Measurements from ENCODE around the gene CA7.

The CA7 gene

DNA sequence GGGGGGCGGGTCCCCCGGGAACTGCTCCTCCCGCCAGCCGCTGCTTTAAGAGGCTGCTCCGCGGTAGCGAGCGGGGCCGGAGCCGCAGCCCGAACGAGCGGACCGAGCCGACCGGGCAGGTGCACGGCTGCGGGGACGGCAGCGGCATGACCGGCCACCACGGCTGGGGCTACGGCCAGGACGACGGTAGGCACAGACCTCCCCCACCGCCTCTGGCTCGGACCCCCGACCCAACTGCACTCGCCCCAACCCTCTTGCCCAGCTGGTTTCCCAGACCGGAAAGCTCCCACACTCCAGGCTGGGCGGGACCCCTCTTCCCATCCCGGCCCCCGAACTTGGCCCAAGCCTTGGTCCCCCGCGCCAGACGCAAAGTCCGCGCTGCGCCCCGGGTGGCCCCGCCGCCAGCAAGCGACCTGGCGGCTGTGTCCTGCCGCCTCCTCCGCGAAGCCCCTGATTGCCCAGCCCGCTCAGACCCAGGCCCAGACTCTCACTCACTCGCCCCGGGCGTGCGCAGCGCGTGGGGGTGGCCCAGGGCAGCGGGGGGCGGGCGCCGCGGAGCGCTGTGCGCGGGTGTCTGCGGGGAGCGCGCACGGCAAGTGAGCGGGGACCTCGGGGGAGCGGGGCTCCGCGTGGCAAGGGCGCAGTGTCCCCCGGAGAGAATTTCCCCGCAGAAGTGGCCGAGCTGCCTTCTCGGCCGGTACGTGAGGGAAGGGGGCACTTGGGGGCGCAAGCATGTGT is at the start of gene CA7:
CA7 (plus strand) TSS at position 73 of the 738 bp plus-strand sequence; CDS start at position 147, 74 bp downstream.
- DNase-seq (ENCODE audit: low read depth in 2 of 2) = no peak

DNA sequence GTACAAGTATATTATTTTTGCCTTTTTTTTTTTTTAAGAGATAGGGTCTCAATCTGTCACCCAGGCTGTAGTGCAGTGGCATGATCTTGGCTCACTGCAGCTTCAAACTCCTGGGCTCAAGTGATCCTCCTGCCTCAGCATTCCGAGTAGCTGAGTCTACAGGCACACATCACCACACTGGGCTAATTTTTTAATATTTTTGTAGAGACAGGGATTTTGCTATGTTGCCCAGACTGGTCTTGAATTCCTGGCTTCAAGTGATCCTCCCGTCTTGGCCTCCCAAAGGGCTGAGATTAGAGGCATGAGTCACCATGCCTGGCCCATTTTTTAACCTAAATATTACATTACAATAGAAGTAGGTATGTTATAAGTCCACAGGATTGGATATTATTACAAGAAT is 46.1 kb upstream of the CA7 start:
- DNase-seq (ENCODE audit: low read depth in 2 of 2) = no peak

DNA sequence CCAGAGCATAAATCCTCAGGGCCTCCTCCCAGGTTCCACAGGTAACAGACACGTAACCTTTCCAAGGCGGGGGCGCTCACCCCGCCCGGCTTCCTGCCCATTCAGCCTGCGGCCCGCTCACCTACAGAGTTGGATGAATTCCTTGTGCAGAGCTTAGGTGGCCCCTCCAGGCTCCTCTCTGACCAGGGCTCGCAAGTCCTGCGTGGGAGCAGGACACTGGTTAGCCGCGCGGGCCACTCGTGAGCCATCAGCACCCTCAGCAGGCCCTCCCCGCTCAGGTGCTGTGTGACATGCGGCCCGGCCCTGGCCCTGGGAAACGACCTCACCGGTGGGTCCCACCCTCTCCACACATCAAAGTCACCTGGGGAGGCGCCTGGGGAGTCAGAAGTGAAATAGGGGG is 43.4 kb upstream of the CA7 start:
- no peak for DNase-seq (ENCODE audit: low read depth in 2 of 2)

- no peak for DNase-seq (ENCODE audit: low read depth in 2 of 2)
Observed at GRCh38 chr16:66801320-66802105, 42.7 kb upstream of the CA7 start, which contains the start of gene TERB1. Gene TERB1 (minus strand): TSS chr16:66801584. CDS start chr16:66796798, 4,786 bp downstream.

- DNase-seq (ENCODE audit: low read depth in 2 of 2) = no peak
Observed at GRCh38 chr16:66802159-66802558, 42.1 kb upstream of the CA7 start.

DNA sequence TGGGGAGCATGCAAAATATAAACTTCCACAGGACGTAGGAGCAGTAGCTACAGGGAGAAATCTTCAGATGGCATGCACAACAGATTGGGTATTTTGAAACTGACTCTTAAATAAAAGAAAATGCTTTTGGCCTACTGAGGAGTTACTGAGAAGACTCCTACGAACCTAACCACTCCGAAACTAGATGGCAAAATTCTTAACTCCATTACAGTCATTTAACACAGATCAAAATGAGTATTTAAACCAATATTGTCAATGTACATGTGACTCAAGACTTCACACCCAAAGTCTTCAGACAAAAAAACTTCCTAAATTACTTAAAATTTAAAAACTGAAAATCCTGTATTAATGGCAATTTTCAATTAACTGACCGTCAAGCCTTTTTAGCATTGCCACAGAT is 34.4 kb upstream of the CA7 start:
- no peak for DNase-seq (ENCODE audit: low read depth in 2 of 2)

- no peak for DNase-seq (ENCODE audit: low read depth in 2 of 2)
Observed at GRCh38 chr16:66810391-66810790, 33.8 kb upstream of the CA7 start.

- no peak for DNase-seq (ENCODE audit: low read depth in 2 of 2)
Observed at GRCh38 chr16:66811043-66811442, 33.2 kb upstream of the CA7 start.

- no peak for DNase-seq (ENCODE audit: low read depth in 2 of 2)
Observed at GRCh38 chr16:66814734-66815133, 29.5 kb upstream of the CA7 start.

DNA sequence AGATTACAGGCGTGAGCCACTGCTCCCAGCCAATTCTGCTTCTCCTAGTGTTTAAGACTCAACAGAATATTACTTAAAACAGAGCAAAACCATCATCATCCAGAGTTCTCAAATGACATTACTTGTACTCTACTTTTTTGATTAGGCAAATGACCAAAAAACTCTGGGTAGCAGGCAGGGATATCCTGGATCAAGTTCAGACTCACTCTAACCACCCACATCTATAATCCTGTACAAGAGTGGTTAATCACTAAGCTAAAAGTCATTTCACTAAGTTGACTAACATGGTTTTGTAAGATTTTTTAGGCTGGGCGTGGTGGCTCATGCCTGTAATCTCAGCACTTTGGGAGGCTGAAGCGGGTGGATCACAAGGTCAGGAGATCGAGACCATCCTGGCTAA is 20.2 kb upstream of the CA7 start:
- DNase-seq (ENCODE audit: low read depth in 2 of 2) = no peak

DNA sequence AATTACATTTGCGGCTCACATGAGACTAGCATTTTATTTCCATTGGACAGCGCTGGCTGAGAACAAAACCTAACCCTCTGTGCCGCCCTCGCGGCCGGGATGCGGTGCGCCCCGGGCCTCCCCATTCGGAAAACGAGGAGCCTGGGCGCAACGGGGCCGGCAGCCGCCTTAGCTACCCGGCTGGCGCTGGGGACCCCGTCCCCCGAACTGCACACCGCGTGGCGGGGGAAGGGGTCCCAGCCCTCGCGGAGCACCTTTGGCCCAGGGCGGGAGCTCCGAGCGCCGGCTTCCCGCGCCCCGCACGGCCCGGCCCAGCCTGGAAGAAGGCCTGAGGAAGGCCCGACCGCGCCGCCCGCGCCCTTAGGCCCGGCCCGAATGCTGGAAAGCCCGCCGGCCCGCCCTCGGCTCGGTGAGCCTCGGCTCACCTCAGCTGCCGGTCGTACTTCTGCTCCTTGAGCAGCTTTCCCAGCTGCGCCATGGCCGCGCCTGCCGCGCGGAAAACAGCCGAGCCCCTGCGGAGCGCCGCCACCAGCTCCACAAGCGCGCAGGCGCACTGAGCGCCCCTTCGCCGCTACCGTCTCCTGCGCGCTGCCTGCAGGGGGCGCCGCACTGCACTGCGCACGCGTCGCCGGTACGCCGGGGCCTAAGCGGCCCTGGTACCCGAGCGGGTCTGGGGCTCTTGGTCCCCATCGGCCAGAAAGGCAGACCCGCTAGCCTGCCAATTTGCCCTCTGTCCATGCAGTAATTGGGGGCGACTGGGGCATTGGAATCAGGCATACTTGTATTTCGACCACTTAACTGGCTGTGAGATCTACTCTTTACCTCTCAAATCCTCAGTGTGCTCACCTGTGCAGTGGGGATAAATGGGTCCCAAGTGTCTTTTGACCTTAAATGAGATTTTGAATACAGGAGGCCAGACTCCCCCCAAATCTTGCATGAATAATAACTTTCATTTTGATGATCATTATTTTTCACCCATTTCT is 13.5 kb upstream of the CA7 start, which contains the start of gene NAE1:
NAE1 (minus strand) TSS at position 555 of the 983 bp plus-strand sequence; CDS start at position 478, 77 bp downstream.
- peak; percentile 84 to 87 for DNase-seq (ENCODE audit: low read depth in 2 of 2)

DNA sequence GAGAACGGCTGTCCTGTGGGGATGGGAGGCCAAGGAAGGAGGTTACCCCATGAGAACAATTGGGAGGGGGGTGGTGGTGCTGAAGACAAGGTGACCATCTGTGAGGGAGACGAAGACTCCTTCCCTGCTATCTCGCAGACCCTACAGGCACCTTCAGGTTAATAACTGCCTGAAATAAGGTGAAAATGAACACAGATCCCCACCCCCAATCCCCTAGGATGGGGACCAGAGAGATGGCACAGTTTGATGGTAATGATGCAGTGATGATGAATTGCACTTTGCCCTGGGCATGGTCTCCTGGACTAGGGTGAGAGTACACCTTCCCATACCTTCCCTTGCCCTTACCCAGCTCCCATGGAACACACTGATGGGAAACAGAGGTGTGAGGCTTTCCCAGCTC is 12.0 kb upstream of the CA7 start:
- no peak for DNase-seq (ENCODE audit: low read depth in 2 of 2)

GRCh38 chr16:66832661-66833305 is 11.4 kb upstream of the CA7 start:
- no peak for DNase-seq (ENCODE audit: low read depth in 2 of 2)

GRCh38 chr16:66834746-66835145 is 9.5 kb upstream of the CA7 start:
- no peak for DNase-seq (ENCODE audit: low read depth in 2 of 2)

GRCh38 chr16:66840883-66841282 is 3.3 kb upstream of the CA7 start:
- no peak for DNase-seq (ENCODE audit: low read depth in 2 of 2)

DNA sequence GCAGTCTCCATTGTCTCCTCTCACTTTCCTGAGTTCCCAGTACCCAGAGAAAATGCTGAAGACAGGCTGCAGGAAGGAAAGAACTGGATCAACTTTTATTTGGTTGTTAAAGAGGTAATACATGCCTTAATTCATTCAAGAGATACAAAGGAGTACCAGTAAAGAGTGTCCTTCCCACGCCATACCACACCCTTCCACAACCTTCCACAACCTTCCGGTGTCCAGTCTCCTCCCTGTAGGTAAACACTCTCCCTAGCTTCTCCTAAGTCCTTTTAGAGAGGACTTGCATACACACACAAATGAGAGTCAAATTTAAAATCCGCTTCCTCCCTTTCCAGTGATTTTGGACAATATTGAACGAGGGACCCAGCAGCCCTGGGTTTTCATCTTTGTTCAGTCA is 2.8 kb upstream of the CA7 start:
- no peak for DNase-seq (ENCODE audit: low read depth in 2 of 2)

GRCh38 chr16:66842765-66843164 is 1.4 kb upstream of the CA7 start:
- no peak for DNase-seq (ENCODE audit: low read depth in 2 of 2)

GRCh38 chr16:66843191-66843590 is 1.0 kb upstream of the CA7 start:
- DNase-seq (ENCODE audit: low read depth in 2 of 2) = no peak

- no peak for DNase-seq (ENCODE audit: low read depth in 2 of 2)
Observed at GRCh38 chr16:66844009-66844341, 239 bp upstream of the CA7 start.

- no peak for DNase-seq (ENCODE audit: low read depth in 2 of 2)
Observed at GRCh38 chr16:66845080-66845410, 831 bp downstream of the CA7 start.

GRCh38 chr16:66845791-66846221 is 1.6 kb downstream of the CA7 start:
- DNase-seq (ENCODE audit: low read depth in 2 of 2) = no peak

GRCh38 chr16:66846266-66846665 is 2.1 kb downstream of the CA7 start:
- DNase-seq (ENCODE audit: low read depth in 2 of 2) = no peak
